AG08395 (cell line): Measurements from ENCODE around the gene KDM1B.

Experiments
- DNase-seq: peaks from one replicate; pipeline ENCODE4 v3.0.0; 2012; ENCODE audit warnings: mixed read lengths, low spot score

KDM1B gene

DNA sequence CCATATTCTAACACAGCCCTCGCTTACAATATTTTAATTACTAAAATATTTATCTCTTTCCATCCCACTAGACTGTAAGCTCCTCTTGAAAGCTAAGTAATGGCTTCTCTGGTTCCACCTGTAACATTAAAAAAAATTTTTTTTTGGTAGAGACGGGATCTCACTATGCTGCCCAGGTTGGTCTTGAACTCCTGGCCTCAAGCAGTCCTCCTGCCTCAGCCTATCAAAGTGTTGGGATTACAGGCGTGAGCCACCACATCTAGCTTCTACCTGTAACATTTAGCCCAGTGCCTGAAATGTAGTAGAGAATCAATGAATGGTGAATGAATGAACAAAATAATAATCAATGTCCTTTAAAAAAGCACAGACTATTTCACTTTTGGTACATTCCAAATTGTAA lies 80.3 kb downstream of the KDM1B start:
- no peak for DNase-seq

DNA sequence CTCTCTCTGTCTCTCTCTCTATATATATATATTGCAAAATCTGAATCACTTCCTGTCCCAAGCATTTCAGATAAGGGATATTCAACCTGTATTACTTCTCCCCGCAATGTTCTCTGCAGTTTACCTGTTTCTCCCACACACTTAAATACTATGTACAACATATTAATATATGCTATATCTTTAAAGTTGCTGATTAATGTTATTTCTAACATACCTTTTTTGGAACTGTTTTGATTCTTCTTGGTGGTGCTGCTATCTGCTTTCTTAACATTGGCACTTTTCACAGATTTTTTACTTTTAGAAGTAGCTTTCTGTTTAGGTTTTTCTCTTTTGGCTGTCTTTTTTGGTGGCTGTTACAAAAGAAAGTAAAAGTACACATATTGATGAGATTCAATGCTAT lies 81.9 kb downstream of the KDM1B start:
- no peak for DNase-seq

- DNase-seq = no peak
These were observed 85.0 kb downstream of the KDM1B start for GRCh38 chr6:18240230-18240629.

DNA sequence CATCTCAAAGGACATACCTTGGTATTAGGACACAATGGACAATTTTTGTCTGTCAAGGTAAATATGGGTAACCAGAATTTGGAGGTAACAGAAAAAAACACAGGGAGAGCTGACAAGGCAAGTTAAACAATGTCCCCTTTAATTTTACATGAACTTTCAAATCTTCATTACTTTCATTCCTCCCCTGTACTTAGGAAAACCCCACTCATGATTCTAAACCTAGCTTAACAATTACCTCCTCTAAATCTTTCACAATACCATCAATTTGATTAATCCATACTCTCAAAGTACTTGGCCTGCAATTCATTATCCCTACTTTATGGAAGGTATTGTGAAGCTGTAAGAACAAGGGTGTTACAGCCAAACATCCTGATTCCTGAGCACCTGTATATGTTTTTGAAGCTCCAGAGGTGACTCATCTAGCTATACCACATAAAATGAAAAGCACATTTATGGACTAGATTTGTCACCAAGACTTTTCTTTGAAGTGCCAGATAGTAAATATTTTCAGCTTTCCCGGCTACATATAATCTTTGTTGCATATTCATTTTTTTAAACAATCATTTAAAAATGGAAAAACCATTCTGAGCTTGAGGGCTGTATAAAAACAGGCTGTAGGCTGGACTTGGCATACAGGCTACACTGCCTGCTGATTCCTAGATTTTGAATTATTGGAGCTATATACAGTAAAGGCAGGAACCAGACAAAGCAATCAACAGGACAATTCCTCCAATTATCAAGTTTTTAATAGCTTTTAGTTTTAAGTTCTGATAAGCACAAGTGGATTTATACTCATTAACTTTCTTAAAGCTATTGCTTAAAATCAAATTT lies 86.2 kb downstream of the KDM1B start:
- DNase-seq = no peak

DNA sequence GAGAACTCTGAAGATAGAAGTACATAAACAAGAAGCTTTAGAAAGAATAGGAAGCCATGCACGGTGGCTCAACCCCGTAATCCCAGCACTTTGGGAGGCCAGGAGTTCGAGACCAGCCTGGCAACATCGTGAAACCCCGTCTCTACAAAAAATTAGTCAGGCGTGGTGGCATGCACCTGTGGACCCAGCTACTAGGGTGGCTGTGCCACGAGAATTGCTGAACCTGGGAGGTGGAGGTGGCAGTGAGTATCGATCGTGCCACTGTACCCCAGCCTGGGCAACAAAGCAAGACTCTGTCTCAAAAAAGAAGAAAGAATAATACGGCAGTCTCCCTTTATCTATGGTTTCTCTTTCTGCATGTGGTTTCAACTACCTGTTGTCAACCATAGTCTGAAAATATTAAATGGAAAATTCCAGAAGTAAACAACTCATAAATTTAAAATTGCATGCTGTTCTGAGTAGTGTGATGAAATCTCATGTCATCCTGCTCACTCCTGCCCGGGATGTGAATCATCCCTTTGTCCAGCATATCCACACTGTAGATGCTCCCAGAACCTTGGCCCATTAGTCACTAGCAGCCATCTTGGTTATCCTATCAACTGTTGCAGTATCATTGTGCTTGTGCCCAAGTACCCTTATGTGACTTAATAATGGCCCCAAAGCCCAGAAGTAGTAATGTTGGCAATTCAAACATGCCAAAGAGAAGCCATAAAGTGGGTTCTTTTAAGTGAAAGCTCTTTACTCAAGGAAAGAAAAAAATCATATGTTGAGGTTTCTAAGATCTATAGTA lies 87.0 kb downstream of the KDM1B start:
- DNase-seq = peak; percentile 64

DNA sequence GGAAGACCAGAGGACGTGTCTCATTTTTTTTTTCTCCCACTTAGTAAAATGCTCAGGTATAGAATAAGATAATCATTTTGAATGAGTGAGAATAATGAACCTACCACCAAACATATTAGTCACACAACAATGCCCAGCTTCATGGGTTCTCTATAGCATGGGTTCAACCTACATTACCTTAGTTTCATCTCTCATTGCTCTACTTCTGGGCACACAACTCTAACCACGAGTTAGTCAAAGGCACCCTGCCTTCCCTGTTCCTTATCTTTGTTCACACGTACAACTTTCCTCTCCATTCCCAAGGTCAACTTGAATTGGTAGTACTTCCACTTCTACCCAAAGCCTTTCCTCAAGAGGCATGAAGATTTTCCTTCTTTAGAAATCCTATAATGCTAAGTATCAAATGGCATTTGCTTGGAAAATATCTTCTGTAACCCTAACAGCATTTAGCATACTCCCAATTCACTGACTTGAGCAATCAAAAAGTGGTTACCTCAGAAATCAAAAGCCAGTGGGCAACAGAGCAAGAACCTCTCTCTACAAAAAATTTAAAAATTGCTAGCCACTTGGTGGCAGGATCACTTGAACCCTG lies 88.2 kb downstream of the KDM1B start:
- no peak for DNase-seq

- no peak for DNase-seq
These were observed 89.0 kb downstream of the KDM1B start for GRCh38 chr6:18244251-18244650.

DNA sequence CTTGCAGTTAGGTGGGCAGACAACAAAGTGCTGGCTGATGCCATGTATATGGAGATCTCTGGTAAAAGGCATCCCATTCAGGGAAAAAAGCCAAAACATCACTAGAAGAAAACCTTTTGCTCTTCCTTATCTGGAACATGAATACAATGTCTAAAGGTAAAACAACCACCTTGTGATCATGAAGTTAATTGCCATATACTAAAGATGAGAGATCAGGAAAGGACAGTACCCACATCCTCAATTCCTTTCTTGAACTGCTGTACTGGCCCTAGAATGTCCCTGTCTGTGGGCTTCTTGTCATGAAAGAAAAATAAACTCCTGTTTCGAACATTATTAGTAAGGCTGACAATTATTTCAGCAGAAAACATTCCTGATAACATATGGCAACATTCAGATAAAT lies 89.9 kb downstream of the KDM1B start:
- DNase-seq = no peak

DNA sequence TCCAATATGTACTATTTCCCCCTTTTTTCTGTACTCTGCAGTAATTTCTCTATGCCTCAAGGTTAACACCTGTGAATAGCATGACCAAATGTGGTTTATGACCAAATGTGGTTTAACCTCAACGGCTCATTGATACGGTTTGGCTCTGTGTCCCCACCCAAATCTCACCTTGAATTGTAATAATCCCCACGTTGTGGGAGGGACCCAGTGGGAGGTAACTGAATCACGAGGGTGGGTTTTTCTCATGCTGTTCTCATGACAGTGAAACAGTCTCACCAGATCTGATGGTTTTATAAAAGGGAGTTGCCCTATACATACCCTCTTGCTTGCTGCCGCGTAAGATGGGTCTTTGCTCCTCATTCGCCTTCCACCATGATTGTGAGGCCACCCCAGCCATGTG lies 90.4 kb downstream of the KDM1B start:
- DNase-seq = no peak

- no peak for DNase-seq
These were observed 91.0 kb downstream of the KDM1B start for GRCh38 chr6:18246205-18246604.

DNA sequence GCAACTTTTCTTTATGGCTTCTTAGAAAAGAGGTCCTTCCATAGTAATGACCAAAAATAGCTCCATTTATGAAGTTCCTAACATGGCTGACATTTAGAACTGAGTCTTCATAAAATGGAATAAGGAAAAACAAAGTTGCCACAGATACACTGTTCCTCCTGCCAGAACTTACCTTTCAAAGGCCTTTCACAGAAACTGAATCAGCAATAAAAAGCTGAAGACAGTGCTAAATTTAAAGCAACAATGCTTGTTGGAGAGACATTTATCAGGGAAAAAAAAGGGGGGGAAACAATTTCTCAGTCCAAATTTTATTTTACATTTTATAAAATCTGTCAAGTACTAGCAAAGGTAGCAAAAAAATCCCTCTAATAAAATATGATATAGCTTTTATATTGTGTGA lies 91.8 kb downstream of the KDM1B start:
- no peak for DNase-seq

DNA sequence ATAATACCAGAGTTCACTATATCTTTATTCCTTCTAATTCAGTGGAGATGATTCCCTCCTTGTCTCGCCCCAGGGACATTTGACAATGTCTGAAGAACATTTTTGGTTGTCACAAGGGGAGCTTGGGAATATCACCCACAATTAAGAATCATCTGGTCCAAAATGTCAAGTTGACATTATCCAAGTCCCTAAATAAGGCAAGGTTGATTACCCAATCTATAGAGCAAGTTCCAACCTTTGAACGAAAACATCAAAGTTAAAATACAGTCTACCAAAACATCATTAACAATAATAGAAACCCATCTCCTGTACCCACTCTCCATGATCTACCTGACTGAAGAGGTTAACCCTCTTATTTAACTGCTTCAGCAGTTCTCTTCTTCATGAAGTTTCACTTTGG lies 93.5 kb downstream of the KDM1B start:
- DNase-seq = no peak

DNA sequence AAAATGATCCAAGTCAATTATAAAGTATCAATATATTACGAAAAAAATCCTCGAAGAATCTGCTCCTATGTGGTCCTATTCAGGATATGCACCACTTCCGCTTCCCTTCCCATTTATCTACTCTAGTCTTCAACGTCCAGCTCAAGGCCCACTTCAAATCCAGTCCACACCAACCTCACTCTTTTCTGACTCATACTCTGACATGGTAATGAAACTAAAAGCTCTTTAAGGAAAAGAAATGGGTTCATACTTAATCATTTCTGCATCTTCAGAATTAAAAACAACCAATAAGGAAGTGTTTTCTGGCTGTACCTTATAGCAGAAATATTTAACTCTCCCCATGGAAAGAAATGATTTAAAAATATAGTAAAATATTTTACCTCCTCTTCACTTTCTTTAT lies 94.0 kb downstream of the KDM1B start:
- DNase-seq = no peak

GRCh38 chr6:18253635-18254034 lies 98.4 kb downstream of the KDM1B start:
- DNase-seq = no peak

DNA sequence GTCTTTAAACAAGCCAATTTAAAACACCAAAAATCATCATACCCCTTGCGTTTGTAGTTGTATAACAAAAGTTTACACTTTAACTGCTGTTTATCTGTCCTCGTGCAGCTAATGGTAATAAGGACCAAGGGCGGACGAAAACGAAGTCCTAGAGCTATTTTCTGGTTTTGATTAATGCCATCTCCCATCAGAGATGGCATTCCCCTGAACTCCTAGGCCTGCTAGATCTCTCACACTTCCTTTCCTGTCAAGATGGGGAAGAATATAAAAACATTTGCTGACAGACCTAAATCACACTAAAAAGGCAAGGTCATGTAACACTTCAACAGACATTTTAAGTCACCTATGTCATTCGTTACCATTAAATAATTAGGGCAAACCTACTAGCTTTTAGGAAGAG lies 99.6 kb downstream of the KDM1B start:
- DNase-seq = no peak

GRCh38 chr6:18259675-18260447 lies 104.6 kb downstream of the KDM1B start:
- no peak for DNase-seq

- DNase-seq = no peak
These were observed 105.4 kb downstream of the KDM1B start for GRCh38 chr6:18260448-18261106.

DNA sequence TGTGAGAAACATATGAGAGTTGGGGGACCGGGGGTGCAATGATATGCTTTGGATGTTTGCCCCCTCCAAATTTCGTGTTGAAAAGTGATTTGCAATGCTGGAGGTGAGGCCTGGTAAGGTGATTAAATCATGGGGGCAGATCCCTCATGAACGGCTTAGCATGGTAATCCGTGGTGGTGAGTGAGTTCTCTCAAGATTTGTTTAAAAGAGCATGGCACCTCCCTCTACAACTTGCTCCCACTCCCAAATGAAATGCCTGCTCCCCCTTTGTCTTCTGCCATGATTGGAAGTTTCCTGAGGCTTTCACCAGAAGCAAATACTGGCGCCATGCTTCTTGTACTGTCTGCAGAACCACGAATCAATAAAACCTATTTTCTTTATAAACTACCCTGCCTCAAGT lies 106.7 kb downstream of the KDM1B start:
- DNase-seq = no peak

DNA sequence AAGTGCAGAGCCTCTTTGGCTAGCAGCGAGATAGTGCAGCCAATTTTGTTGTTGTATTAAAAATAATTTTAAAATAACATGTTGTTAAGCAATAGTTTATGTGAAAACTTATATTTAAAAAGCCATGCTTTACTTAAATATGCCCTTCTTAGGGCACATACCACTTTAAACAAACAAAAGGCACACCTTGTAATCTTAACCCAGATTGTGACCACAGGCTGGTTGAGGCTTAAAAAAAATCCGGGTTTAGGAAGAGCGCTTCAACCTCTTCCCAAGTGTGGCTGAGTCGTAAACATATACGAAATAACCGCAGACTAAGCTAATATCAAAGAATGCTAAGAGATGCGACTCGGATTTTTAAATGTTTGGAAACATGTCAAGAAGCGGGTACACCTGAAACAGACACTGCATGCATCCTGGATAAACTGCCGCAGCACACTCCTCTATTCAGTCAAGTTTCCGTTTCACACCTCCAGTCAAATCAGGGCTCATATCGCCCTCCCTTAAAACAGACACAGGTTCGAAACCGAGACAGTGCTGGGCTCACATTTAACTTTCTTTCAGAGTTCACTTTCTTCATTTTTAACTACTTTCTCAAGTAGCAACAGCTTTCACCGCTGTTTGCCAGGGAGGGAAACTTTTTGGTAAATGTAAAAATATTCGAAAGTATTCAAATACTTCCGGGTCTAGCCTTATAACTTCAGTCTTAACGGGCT lies 107.6 kb downstream of the KDM1B start:
- no peak for DNase-seq

- no peak for DNase-seq
These were observed 108.4 kb downstream of the KDM1B start for GRCh38 chr6:18263418-18264218.
